Astrocyte (in vitro differentiated cells and primary cell): ENCODE results near the gene CEACAM1. TPM values are rescaled to one million over a fixed set of nuclear protein-coding genes. Genes with fewer than 3 reads are reported as not detected.

Experiments
- DNase-seq: peaks from one replicate; pipeline ENCODE4 v3.0.0-alpha.2; 2010; ENCODE audit warnings: low read depth
- FAIRE-seq: peaks from 2 replicates; lab custom pipeline; 2011; peaks lifted over from hg19 to GRCh38; lab: Jason Lieb, UNC
- H2AFZ ChIP-seq: 2 replicates; pipeline ENCODE4 v1.6.0; 2012; ENCODE audit warnings: low read depth, low read length, inconsistent platforms
- H3K27ac ChIP-seq: 2 replicates; pipeline ENCODE4 v1.5.1; 2011; ENCODE audit warnings: low read depth, low read length, inconsistent platforms
- H3K27me3 ChIP-seq: 2 replicates; pipeline ENCODE4 v1.6.0; 2011; ENCODE audit warnings: low read length, inconsistent platforms; ENCODE audit not compliant: insufficient read depth
- H3K36me3 ChIP-seq: 2 replicates; pipeline ENCODE4 v1.5.1; 2011; ENCODE audit warnings: low read length, inconsistent platforms; ENCODE audit not compliant: insufficient read depth
- H3K4me1 ChIP-seq: 2 replicates; pipeline ENCODE4 v1.5.1; 2011; ENCODE audit warnings: low read length, inconsistent platforms; ENCODE audit not compliant: insufficient read depth
- H3K4me2 ChIP-seq: 2 replicates; pipeline ENCODE4 v1.6.0; 2012; ENCODE audit warnings: low read length, inconsistent platforms
- H3K4me3 ChIP-seq: 2 replicates; pipeline ENCODE4 v1.5.1; 2011; ENCODE audit warnings: low read depth, mild to moderate bottlenecking, low read length, inconsistent platforms; ENCODE audit not compliant: insufficient read depth
- H3K79me2 ChIP-seq: 2 replicates; pipeline ENCODE4 v1.6.0; 2012; ENCODE audit warnings: mild to moderate bottlenecking, low read length, inconsistent platforms; ENCODE audit not compliant: insufficient read depth
- H3K9ac ChIP-seq: 2 replicates; pipeline ENCODE4 v1.6.0; 2012; ENCODE audit warnings: mild to moderate bottlenecking, low read length, inconsistent platforms
- H3K9me3 ChIP-seq: 2 replicates; pipeline ENCODE4 v1.5.1; 2012; ENCODE audit warnings: low read depth, mild to moderate bottlenecking, low read length, inconsistent platforms; ENCODE audit not compliant: insufficient read depth
- H4K20me1 ChIP-seq: 2 replicates; pipeline ENCODE4 v1.6.0; 2012; ENCODE audit warnings: low read length, inconsistent platforms; ENCODE audit not compliant: insufficient read depth
- H3K27ac Mint-ChIP-seq: one replicate; pipeline ENCODE4 v1.8.0; 2021; ENCODE audit warnings: mild to moderate bottlenecking, mixed read lengths; ENCODE audit not compliant: unreplicated experiment
- H3K27me3 Mint-ChIP-seq: one replicate; pipeline ENCODE4 v1.8.0; 2021; ENCODE audit warnings: low read depth, mixed read lengths; ENCODE audit not compliant: unreplicated experiment
- H3K36me3 Mint-ChIP-seq: one replicate; pipeline ENCODE4 v1.8.0; 2021; ENCODE audit warnings: low read depth, mixed read lengths; ENCODE audit not compliant: unreplicated experiment
- H3K4me1 Mint-ChIP-seq: one replicate; pipeline ENCODE4 v1.8.0; 2021; ENCODE audit warnings: low read depth, mixed read lengths; ENCODE audit not compliant: unreplicated experiment
- H3K4me3 Mint-ChIP-seq: one replicate; pipeline ENCODE4 v1.8.0; 2021; ENCODE audit warnings: mild to moderate bottlenecking, moderate library complexity, mixed read lengths; ENCODE audit not compliant: unreplicated experiment
- H3K9me3 Mint-ChIP-seq: one replicate; pipeline ENCODE4 v1.8.0; 2021; ENCODE audit warnings: mild to moderate bottlenecking, mixed read lengths; ENCODE audit not compliant: unreplicated experiment
- CTCF ChIP-seq: IDR thresholded peaks from 2 replicates; pipeline ENCODE4 v1.5.1; 2011; ENCODE audit warnings: low read depth, mild to moderate bottlenecking, inconsistent platforms, low read length, moderate library complexity; ENCODE audit not compliant: insufficient read depth
- EZH2 ChIP-seq: IDR thresholded peaks from 2 replicates; pipeline ENCODE4 v1.6.1; 2012; ENCODE audit warnings: mild to moderate bottlenecking, low read length, inconsistent platforms; ENCODE audit not compliant: insufficient read depth
- total RNA-seq: library from RNA; stranded (reverse); gene quantifications from 2 replicates; pipeline ENCODE4 v1.2.1, GENCODE V29; 2021

The CEACAM1 gene
- total RNA-seq, 1 donor from 2014 or later: 1.1 TPM

- Histone ChIP-seq H2AFZ (no peak overlapping the region), H3K4me3 (no peak overlapping the region), H3K27ac (no peak overlapping the region), H3K9ac (no peak overlapping the region), H3K27me3 (peaks cover 3% of the 10 kb centered on the region), H3K36me3 (no peaks in the 10 kb centered on the region), H3K4me1 (no peaks in the 10 kb centered on the region), H3K4me2 (no peak overlapping the region), H4K20me1 (no peaks in the 10 kb centered on the region), H3K9me3 (no peaks in the 10 kb centered on the region), H3K79me2 (no peaks in the 10 kb centered on the region)
- Mint-ChIP-seq H3K36me3 (peaks cover 2% of the 10 kb centered on the region), H3K9me3 (no peaks in the 10 kb centered on the region), H3K4me1 (peaks cover 3% of the 10 kb centered on the region), H3K27me3 (peaks cover 27% of the 10 kb centered on the region), H3K27ac (no peak overlapping the region), H3K4me3 (no peak overlapping the region)
- TF ChIP-seq CTCF (no peak), EZH2 (no peak)
- DNase-seq: no peak
- FAIRE-seq: no peak
Observed at GRCh38 chr19:42459926-42460325, 68.4 kb downstream of the CEACAM1 start.

Other genes with a start within 250 kb of the CEACAM1 start
- gene PRR19, start 226.3 kb downstream of the CEACAM1 start, total RNA-seq: 1.3 and 1.4 TPM in 2 replicates
- 44.1 and 51.8 TPM in 2 replicates for gene PAFAH1B3, start 225.9 kb downstream of the CEACAM1 start, total RNA-seq
- gene TMEM145, start 215.2 kb downstream of the CEACAM1 start, total RNA-seq: 0.70 TPM in 1 of 2 replicates, not detected in the other
- gene MEGF8, start 202.8 kb downstream of the CEACAM1 start, total RNA-seq: 42.0 and 45.7 TPM in 2 replicates
- gene CNFN, start 138.2 kb downstream of the CEACAM1 start, total RNA-seq: 0.61 and 2.5 TPM in 2 replicates
- 1.3 and 2.0 TPM in 2 replicates for gene LIPE, start 101.1 kb downstream of the CEACAM1 start, total RNA-seq
- gene CXCL17, start 85.5 kb downstream of the CEACAM1 start, total RNA-seq: not detected in 2 replicates
- gene CEACAM8, start 66.4 kb upstream of the CEACAM1 start, total RNA-seq: not detected in 2 replicates
- 0.34 and 0.48 TPM in 2 replicates for gene PSG3, start 212.0 kb upstream of the CEACAM1 start, total RNA-seq
- not detected in 2 replicates for gene PSG8, start 237.2 kb upstream of the CEACAM1 start, total RNA-seq